ENCODE data around the gene COL9A3.

Gene COL9A3

GRCh38 chr20:62816031-62816883 lies 593 bp upstream of the COL9A3 start:
- Histone ChIP-seq H3K27me3 (ENCODE audit: insufficient read depth, poor library complexity, severe bottlenecking) (peaks cover 21% of the 10 kb centered on the region), H3K4me3 (replicated peaks; ENCODE audit: insufficient read depth, low read length) (no peak overlapping the region), H3K27ac (replicated peaks) (no peak overlapping the region)
- no peak for TF ChIP-seq POLR2AphosphoS5 (IDR thresholded peaks at IDR 0.05; ENCODE audit: low read depth)
- no peak for TF ChIP-seq REST (IDR thresholded peaks at IDR 0.05; ENCODE audit: insufficient replicate concordance, low read depth)
- no peak for TF ChIP-seq SPI1 (IDR thresholded peaks at IDR 0.05; ENCODE audit: borderline replicate concordance, low read depth)
- TF ChIP-seq GABPA (IDR thresholded peaks at IDR 0.05; ENCODE audit: low read depth), result 0 out of 2 replicates have a peak, but pooled peaks have one; percentile 7
- TF ChIP-seq CTCF (IDR thresholded peaks at IDR 0.05; ENCODE audit: insufficient read depth, low read length), result no peak
- no peak for DNase-seq (ENCODE audit: low read depth in 1 of 2, low spot score in 1 of 2)

GRCh38 chr20:62817975-62818591 lies 1.2 kb downstream of the COL9A3 start:
- no peak overlapping the region for H3K4me3 ChIP-seq (replicated peaks; ENCODE audit: insufficient read depth, low read length)
- TF ChIP-seq POLR2AphosphoS5 (IDR thresholded peaks at IDR 0.05; ENCODE audit: low read depth) (no peak), CTCF (IDR thresholded peaks at IDR 0.05; ENCODE audit: insufficient read depth, low read length) (no peak), GABPA (IDR thresholded peaks at IDR 0.05; ENCODE audit: low read depth) (no peak), SPI1 (IDR thresholded peaks at IDR 0.05; ENCODE audit: borderline replicate concordance, low read depth) (no peak), REST (IDR thresholded peaks at IDR 0.05; ENCODE audit: insufficient replicate concordance, low read depth) (no peak)
- H3K27ac ChIP-seq (replicated peaks), result no peak overlapping the region

GRCh38 chr20:62818592-62819493 lies 2.0 kb downstream of the COL9A3 start:
- H3K27ac ChIP-seq (replicated peaks), result no peak overlapping the region
- no peak for TF ChIP-seq CTCF (IDR thresholded peaks at IDR 0.05; ENCODE audit: insufficient read depth, low read length)
- no peak for TF ChIP-seq POLR2AphosphoS5 (IDR thresholded peaks at IDR 0.05; ENCODE audit: low read depth)
- no peak for TF ChIP-seq GABPA (IDR thresholded peaks at IDR 0.05; ENCODE audit: low read depth)
- TF ChIP-seq REST (IDR thresholded peaks at IDR 0.05; ENCODE audit: insufficient replicate concordance, low read depth), result no peak
- H3K27me3 ChIP-seq (ENCODE audit: insufficient read depth, poor library complexity, severe bottlenecking), result peaks cover 21% of the 10 kb centered on the region
- H3K4me3 ChIP-seq (replicated peaks; ENCODE audit: insufficient read depth, low read length), result no peak overlapping the region
- DNase-seq (ENCODE audit: low read depth in 1 of 2, low spot score in 1 of 2), result no peak

More at GRCh38 chr20:62817975-62818591, 1.2 kb downstream of the COL9A3 start:
- no peak for DNase-seq (ENCODE audit: low read depth in 1 of 2, low spot score in 1 of 2)
- peaks cover 21% of the 10 kb centered on the region for H3K27me3 ChIP-seq (ENCODE audit: insufficient read depth, poor library complexity, severe bottlenecking)

Data from HL-60 (cell line).